Activated CD4-positive, alpha-beta T cell treated with anti-CD3 and anti-CD28 coated beads for 24 hours (primary cell): ENCODE data around the gene NTM.

Experiments
- DNase-seq, 2 donors: peaks; one replicate each; pipeline ENCODE4 v3.0.0-alpha.2; 2020; ENCODE audit warnings: low read depth in 2 of 2

NTM gene

GRCh38 chr11:131499199-131499598, 128.8 kb downstream of the NTM start:
- no peak for DNase-seq

- no peak for DNase-seq
Measured at GRCh38 chr11:131503017-131503416, 132.6 kb downstream of the NTM start.

GRCh38 chr11:131504199-131504949, 134.0 kb downstream of the NTM start:
- DNase-seq, result no peak

- no peak for DNase-seq
Measured at GRCh38 chr11:131506348-131506747, 135.9 kb downstream of the NTM start.

GRCh38 chr11:131510662-131511061, 140.2 kb downstream of the NTM start:
- DNase-seq, result no peak

- DNase-seq, result no peak
Measured at GRCh38 chr11:131511794-131512193, 141.4 kb downstream of the NTM start.

GRCh38 chr11:131512228-131512627, 141.8 kb downstream of the NTM start:
- DNase-seq, result no peak

- DNase-seq, result no peak
Measured at GRCh38 chr11:131514062-131514461, 143.6 kb downstream of the NTM start.

- DNase-seq, result no peak
Measured at GRCh38 chr11:131518305-131518838, 148.0 kb downstream of the NTM start.

GRCh38 chr11:131522851-131523250, 152.4 kb downstream of the NTM start:
- no peak for DNase-seq

GRCh38 chr11:131530407-131530806, 160.0 kb downstream of the NTM start:
- DNase-seq, result no peak

GRCh38 chr11:131533149-131533548, 162.7 kb downstream of the NTM start:
- no peak for DNase-seq

- DNase-seq, result no peak
Measured at GRCh38 chr11:131533998-131534397, 163.6 kb downstream of the NTM start.

GRCh38 chr11:131534611-131535010, 164.2 kb downstream of the NTM start:
- DNase-seq, result no peak

GRCh38 chr11:131536159-131536558, 165.7 kb downstream of the NTM start:
- no peak for DNase-seq

GRCh38 chr11:131537196-131537595, 166.8 kb downstream of the NTM start:
- no peak for DNase-seq

- no peak for DNase-seq
Measured at GRCh38 chr11:131537748-131538147, 167.3 kb downstream of the NTM start.

- DNase-seq, result no peak
Measured at GRCh38 chr11:131538322-131538721, 167.9 kb downstream of the NTM start.

GRCh38 chr11:131540676-131541075, 170.3 kb downstream of the NTM start:
- DNase-seq, result no peak

GRCh38 chr11:131543389-131544025, 173.1 kb downstream of the NTM start:
- no peak for DNase-seq

GRCh38 chr11:131544591-131544990, 174.2 kb downstream of the NTM start:
- no peak for DNase-seq

GRCh38 chr11:131546218-131546895, 175.9 kb downstream of the NTM start:
- DNase-seq, result no peak

GRCh38 chr11:131549099-131549498, 178.7 kb downstream of the NTM start:
- no peak for DNase-seq
